Epithelial cell of esophagus (primary cell): Measurements from ENCODE around the gene HKDC1.

ENCODE experiments used
- DNase-seq: peaks from one replicate; pipeline ENCODE4 v3.0.0; 2010; ENCODE audit warnings: low read depth
- H3K4me3 ChIP-seq: 2 replicates; pipeline ENCODE4 v1.5.1; 2011; ENCODE audit warnings: mild to moderate bottlenecking, low read length, control low read depth
- CTCF ChIP-seq: IDR thresholded peaks from 2 replicates; pipeline ENCODE4 v1.5.1; 2011; ENCODE audit warnings: low read depth, mild to moderate bottlenecking, low read length, control low read depth, inconsistent platforms; ENCODE audit not compliant: insufficient read depth; ENCODE audit errors: missing control alignments

Gene HKDC1

GRCh38 chr10:69209787-69210484, 10.2 kb upstream of the HKDC1 start:
- TF ChIP-seq CTCF, result no peak
- DNase-seq, result no peak
- no peak overlapping the region for H3K4me3 ChIP-seq

GRCh38 chr10:69211104-69211503, 9.0 kb upstream of the HKDC1 start:
- H3K4me3 ChIP-seq, result no peak overlapping the region
- no peak for TF ChIP-seq CTCF
- DNase-seq, result no peak

GRCh38 chr10:69211524-69211923, 8.6 kb upstream of the HKDC1 start:
- no peak for DNase-seq
- TF ChIP-seq CTCF, result no peak
- H3K4me3 ChIP-seq, result no peak overlapping the region

GRCh38 chr10:69213591-69214311, 6.4 kb upstream of the HKDC1 start:
- H3K4me3 ChIP-seq, result no peak overlapping the region
- TF ChIP-seq CTCF, result no peak

GRCh38 chr10:69214666-69215131, 5.4 kb upstream of the HKDC1 start:
- TF ChIP-seq CTCF, result no peak
- no peak overlapping the region for H3K4me3 ChIP-seq
- no peak for DNase-seq

More at GRCh38 chr10:69213591-69214311, 6.4 kb upstream of the HKDC1 start:
- no peak for DNase-seq

GRCh38 chr10:69215405-69216171, 4.5 kb upstream of the HKDC1 start:
- no peak for DNase-seq
- no peak for TF ChIP-seq CTCF
- H3K4me3 ChIP-seq, result no peak overlapping the region
